IMR-90 (cell line): Measurements from ENCODE around the gene ARHGEF6.

ENCODE experiments used
- BHLHE40 ChIP-seq: fragments of 150-350 bp; IDR thresholded peaks from 2 replicates; pipeline ENCODE4 v1.6.1; 2016; ENCODE audit warnings: mild to moderate bottlenecking, low read depth, low read length
- MAFK ChIP-seq: IDR thresholded peaks from 2 replicates; pipeline ENCODE4 v1.6.1; 2012; ENCODE audit warnings: low read depth, low read length, improper control_type of control experiment
- MXI1 ChIP-seq: IDR thresholded peaks from 2 replicates; pipeline ENCODE4 v1.6.1; 2012; ENCODE audit warnings: low read depth, mild to moderate bottlenecking, low read length, moderate library complexity, borderline replicate concordance
- POLR2A ChIP-seq: IDR thresholded peaks from 2 replicates; pipeline ENCODE4 v1.6.1; 2012; ENCODE audit warnings: mild to moderate bottlenecking, low read depth, low read length
- RAD21 ChIP-seq: IDR thresholded peaks from 2 replicates; pipeline ENCODE4 v1.6.1; 2012; ENCODE audit warnings: low read length, improper control_type of control experiment
- TF ChIP-seq, protein P1 (sequence below): conservative IDR thresholded peaks from 2 replicates; pipeline ENCODE4 v1.5.1; 2012; ENCODE audit warnings: mild to moderate bottlenecking, low read depth, low read length, improper control_type of control experiment

DNA sequence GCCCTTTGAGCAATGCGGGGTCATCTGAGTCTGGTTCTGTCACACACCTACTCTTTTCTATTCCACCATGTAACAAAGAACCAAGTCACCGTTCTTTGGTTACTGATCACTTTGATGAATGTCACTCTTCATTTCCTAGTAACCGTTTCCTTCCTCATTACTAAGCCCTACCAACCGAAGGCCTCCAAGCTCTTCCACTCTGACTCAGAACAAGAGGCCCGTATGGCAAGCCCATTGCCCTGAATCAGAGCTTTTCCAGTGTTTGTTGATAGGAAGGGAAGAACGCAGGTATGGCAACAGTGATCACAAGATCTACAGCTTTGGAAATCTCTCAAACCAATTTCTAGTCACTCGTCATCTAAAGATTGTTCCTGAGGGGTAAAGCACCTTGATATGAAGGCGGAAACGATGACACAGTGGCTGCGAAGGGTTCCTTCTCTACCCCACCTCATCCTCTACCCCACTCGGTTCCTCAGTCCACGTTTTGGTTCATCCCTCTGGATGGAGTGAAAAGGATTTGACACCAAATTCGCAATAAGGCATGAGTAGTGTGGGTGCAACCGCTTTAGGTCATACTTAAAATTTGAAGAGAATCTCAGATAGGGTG, 160.7 kb downstream of the ARHGEF6 start:
- TF ChIP-seq, protein P1, sequence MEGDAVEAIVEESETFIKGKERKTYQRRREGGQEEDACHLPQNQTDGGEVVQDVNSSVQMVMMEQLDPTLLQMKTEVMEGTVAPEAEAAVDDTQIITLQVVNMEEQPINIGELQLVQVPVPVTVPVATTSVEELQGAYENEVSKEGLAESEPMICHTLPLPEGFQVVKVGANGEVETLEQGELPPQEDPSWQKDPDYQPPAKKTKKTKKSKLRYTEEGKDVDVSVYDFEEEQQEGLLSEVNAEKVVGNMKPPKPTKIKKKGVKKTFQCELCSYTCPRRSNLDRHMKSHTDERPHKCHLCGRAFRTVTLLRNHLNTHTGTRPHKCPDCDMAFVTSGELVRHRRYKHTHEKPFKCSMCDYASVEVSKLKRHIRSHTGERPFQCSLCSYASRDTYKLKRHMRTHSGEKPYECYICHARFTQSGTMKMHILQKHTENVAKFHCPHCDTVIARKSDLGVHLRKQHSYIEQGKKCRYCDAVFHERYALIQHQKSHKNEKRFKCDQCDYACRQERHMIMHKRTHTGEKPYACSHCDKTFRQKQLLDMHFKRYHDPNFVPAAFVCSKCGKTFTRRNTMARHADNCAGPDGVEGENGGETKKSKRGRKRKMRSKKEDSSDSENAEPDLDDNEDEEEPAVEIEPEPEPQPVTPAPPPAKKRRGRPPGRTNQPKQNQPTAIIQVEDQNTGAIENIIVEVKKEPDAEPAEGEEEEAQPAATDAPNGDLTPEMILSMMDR, result no peak
- TF ChIP-seq BHLHE40 (no peak), POLR2A (no peak), MXI1 (no peak), RAD21 (no peak), MAFK (no peak)
